HepG2 (cell line): ENCODE measurements around the gene KPNB1. TPM values are rescaled to one million over a fixed set of nuclear protein-coding genes. Genes with fewer than 3 reads are reported as not detected.

Source experiments
- DNMT1 ChIP-seq: sonication (generic); formaldehyde crosslinking; IDR thresholded peaks from 2 replicates; pipeline ENCODE4 v1.5.1; 2020; ENCODE audit warnings: mild to moderate bottlenecking, missing genetic modification reagents
- FOXJ3 ChIP-seq: sonication (generic); formaldehyde crosslinking; IDR thresholded peaks from 2 replicates; pipeline ENCODE4 v1.4.0; 2020; ENCODE audit warnings: missing genetic modification reagents, mild to moderate bottlenecking, borderline replicate concordance
- GATA4 ChIP-seq: sonication (generic); IDR thresholded peaks from 2 replicates; pipeline ENCODE4 v1.6.1; 2016; ENCODE audit warnings: antibody characterized with exemption, low read depth, borderline replicate concordance
- SP5 ChIP-seq: IDR thresholded peaks from 2 replicates; pipeline ENCODE4 v1.6.1; 2016; ENCODE audit warnings: low read depth, borderline replicate concordance
- TGIF2 ChIP-seq: IDR thresholded peaks from 2 replicates; pipeline ENCODE4 v1.6.1; 2016; ENCODE audit warnings: control low read depth, missing compliant biosample characterization
- THYN1 ChIP-seq: sonication (generic); formaldehyde crosslinking; IDR thresholded peaks from 2 replicates; pipeline ENCODE4 v1.8.1; 2023; ENCODE audit warnings: low read depth, mild to moderate bottlenecking, moderate library complexity, missing genetic modification reagents, borderline replicate concordance
- ZFP37 ChIP-seq: sonication (generic); formaldehyde crosslinking; IDR thresholded peaks from 2 replicates; pipeline ENCODE4 v1.4.0; 2020; ENCODE audit warnings: missing genetic modification reagents, borderline replicate concordance
- ZNF543 ChIP-seq: sonication (generic); formaldehyde crosslinking; IDR thresholded peaks from 2 replicates; pipeline ENCODE4 v1.4.0; 2020; ENCODE audit warnings: mild to moderate bottlenecking, missing genetic modification reagents
- polyA plus RNA-seq, 8 experiments: library from polyadenylated mRNA; depleted of rRNA in 3 of 8; stranded (reverse) in 7 of 8; unstranded in 1 of 8; fragments of >200 nt; fragmentation: Illumina TruSeq in 4 of 8; extraction: Trizol in 4 of 8; gene quantifications; 2 replicates each; pipeline versions ENCODE4 v1.2.1 to v1.2.3, GENCODE V29; 2011 to 2016; ENCODE audit warnings: low read depth in 4 of 8, missing spikeins in 1 of 8, mixed read lengths in 1 of 8; ENCODE audit not compliant: insufficient read depth in 1 of 8
- total RNA-seq, 5 experiments: library from RNA; depleted of rRNA; stranded (reverse); fragments of >200 nt; fragmentation: Illumina TruSeq; extraction: Trizol; gene quantifications; 2 replicates each; pipeline ENCODE4 v1.2.3, GENCODE V29; 2016; ENCODE audit warnings: low read depth in 1 of 5
- TF ChIP-seq, protein P1 (sequence below): sonication (generic); formaldehyde crosslinking; IDR thresholded peaks from 2 replicates; pipeline ENCODE4 v1.8.0; 2022; ENCODE audit warnings: missing genetic modification reagents, mild to moderate bottlenecking, inconsistent platforms, borderline replicate concordance
- TF ChIP-seq, protein P2 (sequence below), 2 experiments: fragments of 450-650 bp in 1 of 2; sonication (generic) in 1 of 2; formaldehyde crosslinking in 1 of 2; IDR thresholded peaks; 2 replicates each; pipeline versions ENCODE4 v1.6.1 to v1.8.0; 2016 to 2022; ENCODE audit warnings: antibody characterized with exemption in 1 of 2, mild to moderate bottlenecking in 1 of 2, missing genetic modification reagents in 1 of 2
- TF ChIP-seq, protein P3 (sequence below): sonication (generic); formaldehyde crosslinking; IDR thresholded peaks from 2 replicates; pipeline ENCODE4 v1.5.1; 2020; ENCODE audit warnings: missing genetic modification reagents, mild to moderate bottlenecking, borderline replicate concordance
- TF ChIP-seq, protein P4 (sequence below): sonication (generic); formaldehyde crosslinking; IDR thresholded peaks from 2 replicates; pipeline ENCODE4 v1.4.0; 2020; ENCODE audit warnings: mild to moderate bottlenecking, low read depth, missing genetic modification reagents
- TF ChIP-seq, protein P5 (sequence below): sonication (generic); formaldehyde crosslinking; IDR thresholded peaks from 2 replicates; pipeline ENCODE4 v1.8.1; 2023; ENCODE audit warnings: missing genetic modification reagents, mild to moderate bottlenecking, borderline replicate concordance

KPNB1 gene
- total and polyA plus RNA-seq, 2 of the 13 experiments (the other 11 are each of a cell fraction or from before 2014, with no cell fraction given), result 164 to 424 TPM

DNA sequence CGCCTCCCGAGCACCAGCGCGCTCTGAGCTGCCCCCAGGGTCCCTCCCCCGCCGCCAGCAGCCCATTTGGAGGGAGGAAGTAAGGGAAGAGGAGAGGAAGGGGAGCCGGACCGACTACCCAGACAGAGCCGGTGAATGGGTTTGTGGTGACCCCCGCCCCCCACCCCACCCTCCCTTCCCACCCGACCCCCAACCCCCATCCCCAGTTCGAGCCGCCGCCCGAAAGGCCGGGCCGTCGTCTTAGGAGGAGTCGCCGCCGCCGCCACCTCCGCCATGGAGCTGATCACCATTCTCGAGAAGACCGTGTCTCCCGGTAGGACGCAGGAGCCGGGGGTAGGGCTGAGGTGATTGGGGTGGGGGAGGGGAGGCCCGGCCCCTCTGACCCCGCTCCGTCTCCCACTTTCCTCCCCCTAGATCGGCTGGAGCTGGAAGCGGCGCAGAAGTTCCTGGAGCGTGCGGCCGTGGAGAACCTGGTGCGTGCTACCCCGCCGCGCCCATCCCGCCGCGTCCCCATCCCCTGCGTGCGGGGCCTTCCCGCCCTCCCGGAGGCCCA, 329 bp downstream of the KPNB1 start (continued):
- TF ChIP-seq THYN1 (CRISPR knock-in tag), result no peak
- no peak for TF ChIP-seq TGIF2 (CRISPR knock-in tag)
- TF ChIP-seq ZFP37 (CRISPR knock-in tag), result no peak
- TF ChIP-seq, protein P1, sequence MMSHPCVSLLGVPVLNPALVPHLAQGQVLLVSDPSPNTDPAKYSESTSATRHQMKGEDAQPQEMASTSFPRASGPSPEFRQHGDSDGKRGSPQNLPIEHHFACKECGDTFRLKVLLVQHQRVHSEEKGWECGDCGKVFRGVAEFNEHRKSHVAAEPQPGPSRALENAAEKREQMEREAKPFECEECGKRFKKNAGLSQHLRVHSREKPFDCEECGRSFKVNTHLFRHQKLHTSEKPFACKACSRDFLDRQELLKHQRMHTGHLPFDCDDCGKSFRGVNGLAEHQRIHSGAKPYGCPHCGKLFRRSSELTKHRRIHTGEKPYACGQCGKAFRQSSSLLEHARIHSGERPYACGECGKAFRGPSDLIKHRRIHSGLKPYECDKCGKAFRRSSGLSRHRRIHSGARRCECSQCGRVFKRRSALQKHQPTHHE (CRISPR knock-in tag), result no peak
- TF ChIP-seq, protein P2, sequence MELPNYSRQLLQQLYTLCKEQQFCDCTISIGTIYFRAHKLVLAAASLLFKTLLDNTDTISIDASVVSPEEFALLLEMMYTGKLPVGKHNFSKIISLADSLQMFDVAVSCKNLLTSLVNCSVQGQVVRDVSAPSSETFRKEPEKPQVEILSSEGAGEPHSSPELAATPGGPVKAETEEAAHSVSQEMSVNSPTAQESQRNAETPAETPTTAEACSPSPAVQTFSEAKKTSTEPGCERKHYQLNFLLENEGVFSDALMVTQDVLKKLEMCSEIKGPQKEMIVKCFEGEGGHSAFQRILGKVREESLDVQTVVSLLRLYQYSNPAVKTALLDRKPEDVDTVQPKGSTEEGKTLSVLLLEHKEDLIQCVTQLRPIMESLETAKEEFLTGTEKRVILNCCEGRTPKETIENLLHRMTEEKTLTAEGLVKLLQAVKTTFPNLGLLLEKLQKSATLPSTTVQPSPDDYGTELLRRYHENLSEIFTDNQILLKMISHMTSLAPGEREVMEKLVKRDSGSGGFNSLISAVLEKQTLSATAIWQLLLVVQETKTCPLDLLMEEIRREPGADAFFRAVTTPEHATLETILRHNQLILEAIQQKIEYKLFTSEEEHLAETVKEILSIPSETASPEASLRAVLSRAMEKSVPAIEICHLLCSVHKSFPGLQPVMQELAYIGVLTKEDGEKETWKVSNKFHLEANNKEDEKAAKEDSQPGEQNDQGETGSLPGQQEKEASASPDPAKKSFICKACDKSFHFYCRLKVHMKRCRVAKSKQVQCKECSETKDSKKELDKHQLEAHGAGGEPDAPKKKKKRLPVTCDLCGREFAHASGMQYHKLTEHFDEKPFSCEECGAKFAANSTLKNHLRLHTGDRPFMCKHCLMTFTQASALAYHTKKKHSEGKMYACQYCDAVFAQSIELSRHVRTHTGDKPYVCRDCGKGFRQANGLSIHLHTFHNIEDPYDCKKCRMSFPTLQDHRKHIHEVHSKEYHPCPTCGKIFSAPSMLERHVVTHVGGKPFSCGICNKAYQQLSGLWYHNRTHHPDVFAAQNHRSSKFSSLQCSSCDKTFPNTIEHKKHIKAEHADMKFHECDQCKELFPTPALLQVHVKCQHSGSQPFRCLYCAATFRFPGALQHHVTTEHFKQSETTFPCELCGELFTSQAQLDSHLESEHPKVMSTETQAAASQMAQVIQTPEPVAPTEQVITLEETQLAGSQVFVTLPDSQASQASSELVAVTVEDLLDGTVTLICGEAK (IDR thresholded peaks at IDR 0.05), result no peak
- TF ChIP-seq, protein P2 (CRISPR knock-in tag; IDR thresholded peaks at IDR 0.05), result peak; percentile 43; the same call in 1 of the 2 replicates
- no peak; the same call in 1 of the 2 replicates for TF ChIP-seq ZNF543 (CRISPR knock-in tag)
- no peak for TF ChIP-seq SP5 (CRISPR knock-in tag)
- TF ChIP-seq DNMT1 (CRISPR knock-in tag), result no peak; the same call in 1 of the 2 replicates
- no peak for TF ChIP-seq FOXJ3 (CRISPR knock-in tag)
- TF ChIP-seq, protein P3, sequence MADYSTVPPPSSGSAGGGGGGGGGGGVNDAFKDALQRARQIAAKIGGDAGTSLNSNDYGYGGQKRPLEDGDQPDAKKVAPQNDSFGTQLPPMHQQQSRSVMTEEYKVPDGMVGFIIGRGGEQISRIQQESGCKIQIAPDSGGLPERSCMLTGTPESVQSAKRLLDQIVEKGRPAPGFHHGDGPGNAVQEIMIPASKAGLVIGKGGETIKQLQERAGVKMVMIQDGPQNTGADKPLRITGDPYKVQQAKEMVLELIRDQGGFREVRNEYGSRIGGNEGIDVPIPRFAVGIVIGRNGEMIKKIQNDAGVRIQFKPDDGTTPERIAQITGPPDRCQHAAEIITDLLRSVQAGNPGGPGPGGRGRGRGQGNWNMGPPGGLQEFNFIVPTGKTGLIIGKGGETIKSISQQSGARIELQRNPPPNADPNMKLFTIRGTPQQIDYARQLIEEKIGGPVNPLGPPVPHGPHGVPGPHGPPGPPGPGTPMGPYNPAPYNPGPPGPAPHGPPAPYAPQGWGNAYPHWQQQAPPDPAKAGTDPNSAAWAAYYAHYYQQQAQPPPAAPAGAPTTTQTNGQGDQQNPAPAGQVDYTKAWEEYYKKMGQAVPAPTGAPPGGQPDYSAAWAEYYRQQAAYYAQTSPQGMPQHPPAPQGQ (CRISPR knock-in tag), result no peak
- TF ChIP-seq, protein P4, sequence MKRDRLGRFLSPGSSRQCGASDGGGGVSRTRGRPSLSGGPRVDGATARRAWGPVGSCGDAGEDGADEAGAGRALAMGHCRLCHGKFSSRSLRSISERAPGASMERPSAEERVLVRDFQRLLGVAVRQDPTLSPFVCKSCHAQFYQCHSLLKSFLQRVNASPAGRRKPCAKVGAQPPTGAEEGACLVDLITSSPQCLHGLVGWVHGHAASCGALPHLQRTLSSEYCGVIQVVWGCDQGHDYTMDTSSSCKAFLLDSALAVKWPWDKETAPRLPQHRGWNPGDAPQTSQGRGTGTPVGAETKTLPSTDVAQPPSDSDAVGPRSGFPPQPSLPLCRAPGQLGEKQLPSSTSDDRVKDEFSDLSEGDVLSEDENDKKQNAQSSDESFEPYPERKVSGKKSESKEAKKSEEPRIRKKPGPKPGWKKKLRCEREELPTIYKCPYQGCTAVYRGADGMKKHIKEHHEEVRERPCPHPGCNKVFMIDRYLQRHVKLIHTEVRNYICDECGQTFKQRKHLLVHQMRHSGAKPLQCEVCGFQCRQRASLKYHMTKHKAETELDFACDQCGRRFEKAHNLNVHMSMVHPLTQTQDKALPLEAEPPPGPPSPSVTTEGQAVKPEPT, result peak; percentile 5; the same call in 1 of the 2 replicates
- no peak for TF ChIP-seq GATA4
- TF ChIP-seq, protein P5, sequence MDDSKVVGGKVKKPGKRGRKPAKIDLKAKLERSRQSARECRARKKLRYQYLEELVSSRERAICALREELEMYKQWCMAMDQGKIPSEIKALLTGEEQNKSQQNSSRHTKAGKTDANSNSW, result peak; percentile 38; the same call in 1 of the 2 replicates
